HCT116 (cell line): ENCODE measurements around the gene TARBP1.

Experiments
- CTCF ChIP-seq, 3 experiments: fragments of 200-600 bp in 1 of 3; sonication (generic) in 1 of 3; IDR thresholded peaks in 2 of 3; conservative IDR thresholded peaks in 1 of 3; 2 replicates each; pipeline ENCODE4 v1.5.1; 2012 to 2017; ENCODE audit warnings: low read depth in 2 of 3, low read length in 2 of 3, antibody characterized with exemption in 1 of 3, borderline replicate concordance in 1 of 3, control low read depth in 1 of 3, mild to moderate bottlenecking in 1 of 3, mixed read lengths in 1 of 3, mixed run types in 1 of 3, moderate library complexity in 1 of 3; ENCODE audit not compliant: insufficient read depth in 1 of 3
- EZH2 ChIP-seq: fragments of 200-600 bp; sonication (generic); IDR thresholded peaks from 2 replicates; pipeline ENCODE4 v1.6.1; 2017; ENCODE audit warnings: antibody characterized with exemption, mixed run types
- POLR2AphosphoS5 ChIP-seq: IDR thresholded peaks from 2 replicates; pipeline ENCODE4 v1.6.1; 2011; ENCODE audit warnings: mild to moderate bottlenecking, low read depth, low read length, moderate library complexity

- TF ChIP-seq POLR2AphosphoS5 (no peak), EZH2 (no peak), CTCF (IDR thresholded peaks at IDR 0.05 in 2 of 3, conservative IDR thresholded peaks at IDR 0.05 in 1 of 3; ENCODE audit: borderline replicate concordance in 1 of 3, insufficient read depth in 1 of 3, low read depth in 2 of 3, low read length in 2 of 3) (no peak)
Measured at GRCh38 chr1:234474375-234474774, 4.6 kb downstream of the TARBP1 start.
